HEK293T (cell line): ENCODE measurements around the gene TLE5.

ENCODE experiments used
- ZNF384 ChIP-seq: fragments of 450-650 bp; IDR thresholded peaks from 2 replicates; pipeline ENCODE4 v1.6.1; 2016
- TF ChIP-seq, protein P1 (sequence below): fragments of 450-650 bp; IDR thresholded peaks from 2 replicates; pipeline ENCODE4 v1.6.1; 2016

DNA sequence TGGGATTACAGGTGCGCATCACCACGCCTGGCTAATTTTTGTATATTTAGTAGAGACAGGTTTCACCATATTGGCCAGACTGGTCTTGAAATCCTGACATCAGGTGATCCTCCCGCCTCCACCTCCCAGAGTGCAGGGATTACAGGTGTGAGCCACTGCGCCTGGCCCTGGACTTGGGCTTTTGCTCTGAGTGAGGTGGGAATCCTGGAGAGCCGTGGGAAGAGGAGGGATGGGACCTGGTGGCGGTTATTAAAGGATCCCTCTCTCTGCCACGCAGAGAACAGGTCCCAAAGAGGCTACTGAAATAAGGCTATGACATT, 1.7 kb upstream of the TLE5 start:
- TF ChIP-seq ZNF384, result no peak
- TF ChIP-seq, protein P1, sequence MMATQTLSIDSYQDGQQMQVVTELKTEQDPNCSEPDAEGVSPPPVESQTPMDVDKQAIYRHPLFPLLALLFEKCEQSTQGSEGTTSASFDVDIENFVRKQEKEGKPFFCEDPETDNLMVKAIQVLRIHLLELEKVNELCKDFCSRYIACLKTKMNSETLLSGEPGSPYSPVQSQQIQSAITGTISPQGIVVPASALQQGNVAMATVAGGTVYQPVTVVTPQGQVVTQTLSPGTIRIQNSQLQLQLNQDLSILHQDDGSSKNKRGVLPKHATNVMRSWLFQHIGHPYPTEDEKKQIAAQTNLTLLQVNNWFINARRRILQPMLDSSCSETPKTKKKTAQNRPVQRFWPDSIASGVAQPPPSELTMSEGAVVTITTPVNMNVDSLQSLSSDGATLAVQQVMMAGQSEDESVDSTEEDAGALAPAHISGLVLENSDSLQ, result no peak
